ENCODE data around the gene CTDSPL.

- no peak for TF ChIP-seq EP300 (IDR thresholded peaks at IDR 0.05; ENCODE audit: low read depth)
- no peak for TF ChIP-seq CTCF (IDR thresholded peaks at IDR 0.05)
- no peak for TF ChIP-seq POLR2A (IDR thresholded peaks at IDR 0.05)
These were observed 143.7 kb downstream of the CTDSPL start for GRCh38 chr3:38005076-38006020.
